ENCODE data around the gene ASCL5.

GRCh38 chr1:201100169-201100930 lies 26.6 kb downstream of the ASCL5 start:
- TF ChIP-seq POLR2A (IDR thresholded peaks at IDR 0.05) (no peak), CTCF (IDR thresholded peaks at IDR 0.05) (no peak)
